HepG2 (cell line): ENCODE results near the gene ARAP3. TPM values are rescaled to one million over a fixed set of nuclear protein-coding genes. Genes with fewer than 3 reads are reported as not detected.

Experiments used
- CHD4 ChIP-seq: fragments of 200-600 bp; sonication (generic); IDR thresholded peaks from 2 replicates; pipeline ENCODE4 v1.7.0; 2017; ENCODE audit warnings: mild to moderate bottlenecking, low read length, borderline replicate concordance
- ESRRA ChIP-seq: sonication (generic); formaldehyde crosslinking; IDR thresholded peaks from 2 replicates; pipeline ENCODE4 v1.5.1; 2020; ENCODE audit warnings: mild to moderate bottlenecking, low read depth, missing genetic modification reagents
- GABPB1 ChIP-seq: IDR thresholded peaks from 2 replicates; pipeline ENCODE4 v1.6.1; 2016; ENCODE audit warnings: mild to moderate bottlenecking, missing genetic modification reagents, moderate library complexity, missing compliant biosample characterization
- KDM3A ChIP-seq: IDR thresholded peaks from 2 replicates; pipeline ENCODE4 v1.6.1; 2018; ENCODE audit warnings: low read depth, missing compliant biosample characterization
- MAFG ChIP-seq: sonication (generic); formaldehyde crosslinking; IDR thresholded peaks from 2 replicates; pipeline ENCODE4 v1.5.1; 2020; ENCODE audit warnings: mild to moderate bottlenecking, missing genetic modification reagents
- MAZ ChIP-seq, 2 experiments: sonication (generic) in 1 of 2; formaldehyde crosslinking in 1 of 2; IDR thresholded peaks; 2 replicates each; pipeline versions ENCODE4 v1.5.0 to v1.6.1; 2012 to 2020; ENCODE audit warnings: low read depth in 2 of 2, mild to moderate bottlenecking in 2 of 2, borderline replicate concordance in 1 of 2, improper control_type of control experiment in 1 of 2, low read length in 1 of 2, missing genetic modification reagents in 1 of 2, moderate library complexity in 1 of 2
- PRPF4 ChIP-seq: fragments of 200-400 bp; formaldehyde crosslinking; IDR thresholded peaks from 2 replicates; pipeline ENCODE4 v1.6.1; 2016; ENCODE audit warnings: low read length, low read depth; ENCODE audit not compliant: poor library complexity, severe bottlenecking
- RFXAP ChIP-seq: sonication (generic); formaldehyde crosslinking; IDR thresholded peaks from 2 replicates; pipeline ENCODE4 v1.4.0; 2020; ENCODE audit warnings: missing genetic modification reagents, borderline replicate concordance
- YY1 ChIP-seq: IDR thresholded peaks from 2 replicates; pipeline ENCODE4 v1.6.1; 2011; ENCODE audit warnings: low read length, low read depth, moderate library complexity, mild to moderate bottlenecking; ENCODE audit not compliant: insufficient read depth, insufficient replicate concordance
- ZFP82 ChIP-seq: sonication (generic); formaldehyde crosslinking; IDR thresholded peaks from 2 replicates; pipeline ENCODE4 v1.5.1; 2020; ENCODE audit warnings: mild to moderate bottlenecking, missing genetic modification reagents, borderline replicate concordance
- ZNF24 ChIP-seq: fragments of 450-650 bp; IDR thresholded peaks from 2 replicates; pipeline ENCODE4 v1.6.1; 2017; ENCODE audit warnings: antibody characterized with exemption, mild to moderate bottlenecking
- ZNF274 ChIP-seq: sonication (generic); formaldehyde crosslinking; IDR thresholded peaks from 2 replicates; pipeline ENCODE4 v1.5.1; 2020; ENCODE audit warnings: mild to moderate bottlenecking, missing genetic modification reagents
- ZNF556 ChIP-seq: sonication (generic); formaldehyde crosslinking; IDR thresholded peaks from 2 replicates; pipeline ENCODE4 v1.4.0; 2020; ENCODE audit warnings: mild to moderate bottlenecking, missing genetic modification reagents, borderline replicate concordance
- ZNF574 ChIP-seq: sonication (generic); formaldehyde crosslinking; IDR thresholded peaks from 2 replicates; pipeline ENCODE4 v1.4.0; 2020; ENCODE audit warnings: missing genetic modification reagents
- ZNF687 ChIP-seq: sonication (generic); formaldehyde crosslinking; IDR thresholded peaks from 2 replicates; pipeline ENCODE4 v1.5.1; 2020; ENCODE audit warnings: mild to moderate bottlenecking, missing genetic modification reagents, moderate library complexity
- polyA plus RNA-seq, 8 experiments: library from polyadenylated mRNA; depleted of rRNA in 3 of 8; stranded (reverse) in 7 of 8; unstranded in 1 of 8; fragments of >200 nt; fragmentation: Illumina TruSeq in 4 of 8; extraction: Trizol in 4 of 8; gene quantifications; 2 replicates each; pipeline versions ENCODE4 v1.2.1 to v1.2.3, GENCODE V29; 2011 to 2016; ENCODE audit warnings: low read depth in 4 of 8, missing spikeins in 1 of 8, mixed read lengths in 1 of 8; ENCODE audit not compliant: insufficient read depth in 1 of 8
- total RNA-seq, 5 experiments: library from RNA; depleted of rRNA; stranded (reverse); fragments of >200 nt; fragmentation: Illumina TruSeq; extraction: Trizol; gene quantifications; 2 replicates each; pipeline ENCODE4 v1.2.3, GENCODE V29; 2016; ENCODE audit warnings: low read depth in 1 of 5
- TF ChIP-seq, protein P1 (sequence below): sonication (generic); formaldehyde crosslinking; IDR thresholded peaks from 2 replicates; pipeline ENCODE4 v1.4.0; 2020; ENCODE audit warnings: missing genetic modification reagents

ARAP3 gene
- total and polyA plus RNA-seq, 2 of the 13 experiments (the other 11 are each of a cell fraction or from before 2014, with no cell fraction given), result 0.25 TPM; not detected in 1

DNA sequence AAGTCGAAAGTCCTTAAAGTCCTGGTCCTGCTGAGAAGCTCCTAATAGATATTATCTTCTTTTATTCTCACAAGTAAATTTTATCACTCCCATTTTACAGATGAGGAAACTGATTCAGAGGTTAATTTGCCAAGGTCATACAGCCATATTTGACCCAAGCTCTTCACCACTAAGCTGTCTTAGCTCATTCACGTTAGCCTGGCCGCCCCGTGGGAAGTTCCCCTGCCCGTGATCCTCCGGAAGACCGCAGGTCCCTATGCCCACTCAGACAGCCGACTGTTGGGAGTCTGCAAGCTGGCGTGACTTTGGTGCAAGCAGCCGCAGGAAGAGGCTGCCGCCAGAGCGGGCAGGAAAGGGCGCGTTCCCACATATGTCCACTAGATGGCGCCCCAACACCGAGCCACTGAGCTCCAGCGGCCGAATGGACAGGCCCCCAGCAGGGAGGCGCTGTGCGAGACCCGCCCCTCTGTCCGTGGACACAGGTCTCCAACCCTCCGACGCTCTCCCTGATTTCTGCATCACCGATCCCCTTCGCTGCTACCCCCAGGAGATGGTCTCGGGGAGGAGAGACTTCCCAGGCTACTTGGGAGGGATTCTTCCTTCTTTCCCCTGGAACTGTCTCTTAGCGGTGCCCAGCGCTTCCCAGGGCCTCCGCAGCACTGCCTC lies 10.0 kb upstream of the ARAP3 start (continued):
- TF ChIP-seq ZNF687 (CRISPR knock-in tag) (peak; percentile 60), MAZ (IDR thresholded peaks at IDR 0.05; ENCODE audit: borderline replicate concordance, low read depth, low read length) (peak; percentile 53; the same call in 1 of the 2 replicates), MAZ (CRISPR knock-in tag; IDR thresholded peaks at IDR 0.05; ENCODE audit: low read depth) (peak; percentile 72), RFXAP (CRISPR knock-in tag) (peak; percentile 26; the same call in 1 of the 2 replicates), ZNF574 (0 out of 2 replicates have a peak, but pooled peaks have one; percentile 43), ESRRA (CRISPR knock-in tag) (peak; percentile 82), YY1 (peak; percentile 19), ZNF24 (no peak), CHD4 (peak; percentile 62; the same call in 1 of the 2 replicates), PRPF4 (no peak), ZFP82 (0 out of 2 replicates have a peak, but pooled peaks have one; percentile 42), GABPB1 (CRISPR knock-in tag) (peak; percentile 48; the same call in 1 of the 2 replicates), ZNF274 (0 out of 2 replicates have a peak, but pooled peaks have one; percentile 29), MAFG (CRISPR knock-in tag) (no peak), KDM3A (CRISPR knock-in tag) (peak; percentile 57; the same call in 1 of the 2 replicates), ZNF556 (0 out of 2 replicates have a peak, but pooled peaks have one; percentile 66)
- TF ChIP-seq, protein P1, sequence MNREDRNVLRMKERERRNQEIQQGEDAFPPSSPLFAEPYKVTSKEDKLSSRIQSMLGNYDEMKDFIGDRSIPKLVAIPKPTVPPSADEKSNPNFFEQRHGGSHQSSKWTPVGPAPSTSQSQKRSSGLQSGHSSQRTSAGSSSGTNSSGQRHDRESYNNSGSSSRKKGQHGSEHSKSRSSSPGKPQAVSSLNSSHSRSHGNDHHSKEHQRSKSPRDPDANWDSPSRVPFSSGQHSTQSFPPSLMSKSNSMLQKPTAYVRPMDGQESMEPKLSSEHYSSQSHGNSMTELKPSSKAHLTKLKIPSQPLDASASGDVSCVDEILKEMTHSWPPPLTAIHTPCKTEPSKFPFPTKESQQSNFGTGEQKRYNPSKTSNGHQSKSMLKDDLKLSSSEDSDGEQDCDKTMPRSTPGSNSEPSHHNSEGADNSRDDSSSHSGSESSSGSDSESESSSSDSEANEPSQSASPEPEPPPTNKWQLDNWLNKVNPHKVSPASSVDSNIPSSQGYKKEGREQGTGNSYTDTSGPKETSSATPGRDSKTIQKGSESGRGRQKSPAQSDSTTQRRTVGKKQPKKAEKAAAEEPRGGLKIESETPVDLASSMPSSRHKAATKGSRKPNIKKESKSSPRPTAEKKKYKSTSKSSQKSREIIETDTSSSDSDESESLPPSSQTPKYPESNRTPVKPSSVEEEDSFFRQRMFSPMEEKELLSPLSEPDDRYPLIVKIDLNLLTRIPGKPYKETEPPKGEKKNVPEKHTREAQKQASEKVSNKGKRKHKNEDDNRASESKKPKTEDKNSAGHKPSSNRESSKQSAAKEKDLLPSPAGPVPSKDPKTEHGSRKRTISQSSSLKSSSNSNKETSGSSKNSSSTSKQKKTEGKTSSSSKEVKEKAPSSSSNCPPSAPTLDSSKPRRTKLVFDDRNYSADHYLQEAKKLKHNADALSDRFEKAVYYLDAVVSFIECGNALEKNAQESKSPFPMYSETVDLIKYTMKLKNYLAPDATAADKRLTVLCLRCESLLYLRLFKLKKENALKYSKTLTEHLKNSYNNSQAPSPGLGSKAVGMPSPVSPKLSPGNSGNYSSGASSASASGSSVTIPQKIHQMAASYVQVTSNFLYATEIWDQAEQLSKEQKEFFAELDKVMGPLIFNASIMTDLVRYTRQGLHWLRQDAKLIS (CRISPR knock-in tag), result no peak
